Body of pancreas (tissue), 4 donors: ENCODE measurements around the gene PSPC1.
"Not testable (repeated sequence)": the region's sequence is repeated elsewhere in the genome, so short reads cannot be mapped to it uniquely, and the experiment has no call there.

Experiments
- CTCF ChIP-seq, 7 experiments: fragments of 450-650 bp in 4 of 7; fragments of 200-600 bp in 3 of 7; sonication (generic) in 3 of 7; IDR thresholded peaks; one replicate each; pipeline ENCODE4 v1.5.1; 2016 to 2019; ENCODE audit warnings: antibody characterized with exemption in 7 of 7
- POLR2A ChIP-seq, 3 donors: fragments of 450-650 bp; IDR thresholded peaks; one replicate each; pipeline ENCODE4 v1.6.1; 2016; ENCODE audit warnings: antibody characterized with exemption in 3 of 3, mild to moderate bottlenecking in 2 of 3

- not testable (repeated sequence) for TF ChIP-seq CTCF, POLR2A (IDR thresholded peaks at IDR 0.05)
These were observed 1.9 kb downstream of the PSPC1 start for GRCh38 chr13:19780753-19781418.
